OCI-LY7 (cell line): ENCODE data around the gene NACAD. TPM values are rescaled to one million over a fixed set of nuclear protein-coding genes. Genes with fewer than 3 reads are reported as not detected.

ENCODE experiments used
- BruUV-seq: library from RNA; stranded (reverse); fragments of 400-500 nt; replicated peaks from 2 replicates; lab custom pipeline; 2021; lab: Mats Ljungman, UMichigan
- CTCF ChIA-PET: fragments of 300-600 bp; sonication (Branson Sonifier 250); formaldehyde crosslinking; loops from one replicate; lab custom pipeline; 2022; ENCODE audit warnings: antibody characterized with exemption; ENCODE audit not compliant: unreplicated experiment; lab: Charles Lee
- POLR2A ChIA-PET: fragments of 300-600 bp; sonication (Branson Sonifier 250); formaldehyde crosslinking; loops from one replicate; lab custom pipeline; 2022; ENCODE audit warnings: antibody characterized with exemption; lab: Charles Lee
- DNase-seq: peaks from one replicate; pipeline ENCODE4 v3.0.0-alpha.2; 2015; ENCODE audit warnings: low spot score
- H2AFZ ChIP-seq: fragments of 200-600 bp; sonication (generic), shearing (Covaris generic); 2 replicates; pipeline ENCODE4 v1.6.1; 2014; ENCODE audit warnings: mild to moderate bottlenecking, antibody characterized with exemption, low read length, moderate library complexity
- H3K27ac ChIP-seq: fragments of 200-600 bp; sonication (generic); 2 replicates; pipeline ENCODE4 v1.5.1; 2014; ENCODE audit warnings: mixed run types, low read depth, mild to moderate bottlenecking, moderate library complexity, low read length, inconsistent platforms; ENCODE audit not compliant: poor library complexity, severe bottlenecking
- H3K36me3 ChIP-seq: fragments of 200-600 bp; sonication (generic); 2 replicates; pipeline ENCODE4 v1.6.1; 2014; ENCODE audit warnings: mild to moderate bottlenecking, antibody characterized with exemption, low read length, moderate library complexity, mixed read lengths; ENCODE audit not compliant: insufficient read depth
- H3K4me1 ChIP-seq: fragments of 200-600 bp; sonication (generic); 2 replicates; pipeline ENCODE4 v1.5.1; 2014; ENCODE audit warnings: mild to moderate bottlenecking, low read length; ENCODE audit not compliant: insufficient read depth, poor library complexity, severe bottlenecking
- H3K4me2 ChIP-seq: fragments of 200-600 bp; sonication (generic); 2 replicates; pipeline ENCODE4 v1.6.1; 2014; ENCODE audit warnings: mild to moderate bottlenecking, low read length
- H3K4me3 ChIP-seq: fragments of 200-600 bp; sonication (generic); 2 replicates; pipeline ENCODE4 v1.5.1; 2014; ENCODE audit warnings: mild to moderate bottlenecking, low read depth, low read length; ENCODE audit not compliant: poor library complexity, severe bottlenecking
- H3K79me2 ChIP-seq: fragments of 200-600 bp; sonication (generic); 2 replicates; pipeline ENCODE4 v1.6.1; 2016; ENCODE audit warnings: low read depth, mild to moderate bottlenecking, low read length, moderate library complexity, mixed read lengths; ENCODE audit not compliant: insufficient read depth
- H3K9me2 ChIP-seq: fragments of 200-600 bp; sonication (generic); 2 replicates; pipeline ENCODE4 v1.6.1; 2016; ENCODE audit warnings: mild to moderate bottlenecking, low read length, mixed read lengths; ENCODE audit not compliant: insufficient read depth
- H3K9me3 ChIP-seq: fragments of 200-600 bp; sonication (generic); 2 replicates; pipeline ENCODE4 v1.6.1; 2014; ENCODE audit warnings: mild to moderate bottlenecking, mixed run types, low read length, mixed read lengths
- H4K20me1 ChIP-seq: fragments of 200-600 bp; sonication (generic); 2 replicates; pipeline ENCODE4 v1.6.1; 2014; ENCODE audit warnings: mild to moderate bottlenecking, antibody characterized with exemption, low read length, moderate library complexity, mixed read lengths; ENCODE audit not compliant: insufficient read depth
- CTCF ChIP-seq: fragments of 200-600 bp; sonication (generic); conservative IDR thresholded peaks from 2 replicates; pipeline ENCODE4 v1.5.1; 2014; ENCODE audit warnings: mild to moderate bottlenecking, antibody characterized with exemption, low read length, moderate library complexity, mixed read lengths
- EZH2phosphoT487 ChIP-seq: fragments of 200-600 bp; sonication (generic); IDR thresholded peaks from 2 replicates; pipeline ENCODE4 v1.6.1; 2018; ENCODE audit warnings: low read depth, borderline replicate concordance, mild to moderate bottlenecking, mixed run types, antibody characterized with exemption, low read length, moderate library complexity, mixed read lengths
- intact Hi-C: fragments of 100-400 bp; cut with micrococcal nuclease; formaldehyde crosslinking; loops from one replicate; pipeline ENCODE4 v1.10.0; 2022; ENCODE audit not compliant: unreplicated experiment
- total RNA-seq, 2 experiments: library from RNA; depleted of rRNA in 1 of 2; stranded (reverse); fragments of >200 nt in 1 of 2; shearing (Covaris generic) in 1 of 2; gene quantifications; 2 replicates each; pipeline ENCODE4 v1.2.3, GENCODE V29; 2014 to 2022

The NACAD gene
- total RNA-seq, 2 experiments from 2014 or later = not detected

- CTCF ChIA-PET = interaction anchor here (0.6 kb wide), 1 partner anchor 78 kb away, joined by 3 read pairs; no protein-coding TSS in a partner anchor
- Histone ChIP-seq H4K20me1 (peaks cover 19% of the 10 kb centered on the region; the same call in 1 of the 2 replicates), H3K79me2 (peaks cover 64% of the 10 kb centered on the region), H3K4me2 (no peak overlapping the region), H2AFZ (no peak overlapping the region), H3K4me1 (peaks cover 4% of the 10 kb centered on the region), H3K36me3 (peaks cover 84% of the 10 kb centered on the region), H3K9me3 (no peaks in the 10 kb centered on the region), H3K9me2 (no peaks in the 10 kb centered on the region), H3K27ac (no peak overlapping the region), H3K4me3 (no peak overlapping the region)
- no TSS peak for BruUV-seq
- TF ChIP-seq CTCF (no peak), EZH2phosphoT487 (no peak)
- DNase-seq = no peak
- POLR2A ChIA-PET = interaction anchor here (0.6 to 2.1 kb wide), 5 partner anchors 9 to 126 kb away, joined by 3 to 10 read pairs (median 4); no protein-coding TSS in a partner anchor
- intact Hi-C loops = no loop called here
Observed at GRCh38 chr7:45036796-45037195, 52.0 kb downstream of the NACAD start.

DNA sequence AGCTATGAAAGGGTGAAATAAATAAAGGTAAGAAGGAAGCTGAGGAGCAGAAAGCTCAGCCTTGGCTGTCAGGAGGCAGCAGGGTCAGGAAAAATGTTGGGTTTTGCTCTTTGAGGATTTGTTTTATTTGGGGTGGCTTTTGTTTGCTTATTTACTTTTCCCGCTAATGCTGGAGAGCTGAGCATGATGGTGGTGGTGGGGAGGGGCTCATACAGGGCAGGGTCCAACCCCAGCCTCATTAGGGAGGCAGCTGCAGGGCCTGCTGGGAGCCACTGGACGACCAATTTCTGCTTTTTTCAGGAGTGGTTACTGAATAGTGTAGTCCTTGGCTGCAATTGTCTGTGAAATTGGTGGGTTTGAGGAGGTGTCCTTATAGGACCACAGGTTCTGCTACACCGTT, 52.5 kb downstream of the NACAD start:
- Histone ChIP-seq H3K4me3 (no peak overlapping the region), H3K36me3 (peaks cover 84% of the 10 kb centered on the region), H3K9me3 (no peaks in the 10 kb centered on the region), H3K9me2 (no peaks in the 10 kb centered on the region), H4K20me1 (peaks cover 19% of the 10 kb centered on the region; the same call in 1 of the 2 replicates), H3K4me1 (peaks cover 4% of the 10 kb centered on the region), H3K4me2 (no peak overlapping the region), H3K79me2 (peaks cover 69% of the 10 kb centered on the region), H2AFZ (no peak overlapping the region), H3K27ac (no peak overlapping the region)
- no peak for DNase-seq
- TF ChIP-seq CTCF (no peak), EZH2phosphoT487 (no peak)
- POLR2A ChIA-PET = interaction anchor here (0.6 to 2.1 kb wide), 7 partner anchors 9 to 125 kb away, joined by 3 to 10 read pairs (median 4); no protein-coding TSS in a partner anchor
- intact Hi-C loops = no loop called here
- CTCF ChIA-PET = no interaction called here
- no TSS peak for BruUV-seq

DNA sequence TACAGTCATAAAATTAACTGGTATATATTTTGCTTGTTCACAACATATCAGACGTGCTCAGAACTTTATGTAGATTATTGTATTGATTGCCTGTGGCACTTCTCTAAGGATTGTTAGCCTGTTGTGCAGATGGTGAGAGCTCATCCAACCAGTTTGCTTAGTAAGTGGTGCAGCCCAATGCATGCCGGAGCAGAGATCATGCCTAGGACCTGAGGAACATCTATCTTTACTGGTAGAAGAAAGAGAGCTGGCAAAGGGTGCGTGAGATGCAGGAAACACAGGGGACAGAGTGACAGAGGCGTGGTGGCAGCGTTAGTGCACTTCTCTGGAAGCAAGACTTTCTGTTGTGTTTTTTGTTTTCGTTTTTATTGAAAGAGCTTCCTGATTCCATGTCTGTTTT, 52.9 kb downstream of the NACAD start:
- Histone ChIP-seq H3K36me3 (peaks cover 83% of the 10 kb centered on the region), H3K9me2 (no peaks in the 10 kb centered on the region), H3K4me1 (peaks cover 4% of the 10 kb centered on the region), H3K79me2 (peaks cover 73% of the 10 kb centered on the region), H3K27ac (no peak overlapping the region), H3K4me2 (no peak overlapping the region), H3K4me3 (no peak overlapping the region), H3K9me3 (no peaks in the 10 kb centered on the region), H4K20me1 (peaks cover 19% of the 10 kb centered on the region; the same call in 1 of the 2 replicates), H2AFZ (no peak overlapping the region)
- no TSS peak for BruUV-seq
- intact Hi-C loops = no loop called here
- DNase-seq = no peak
- ChIA-PET CTCF (no interaction called here), POLR2A (interaction anchor here (0.6 to 2.1 kb wide), 7 partner anchors 9 to 125 kb away, joined by 3 to 10 read pairs (median 4); no protein-coding TSS in a partner anchor)
- no peak for TF ChIP-seq CTCF
- TF ChIP-seq EZH2phosphoT487 = no peak
